Forelimb muscle (tissue), 1 donor: ENCODE results near the gene DPF3. TPM values are rescaled to one million over a fixed set of nuclear protein-coding genes. Genes with fewer than 3 reads are reported as not detected.

Source experiments
- DNase-seq: peaks from one replicate; pipeline ENCODE4 v3.0.0-alpha.2; 2013; ENCODE audit warnings: low read depth
- polyA plus RNA-seq: library from polyadenylated mRNA; unstranded; fragments of 120-200 nt; gene quantifications from one replicate; pipeline ENCODE4 v1.2.1, GENCODE V29; 2013; ENCODE audit not compliant: insufficient read length

The DPF3 gene
- polyA plus RNA-seq, 1 donor: 4.6 TPM

GRCh38 chr14:72600551-72601330, 293.2 kb downstream of the DPF3 start:
- DNase-seq: no peak

GRCh38 chr14:72599579-72600470, 294.1 kb downstream of the DPF3 start:
- no peak for DNase-seq

GRCh38 chr14:72598306-72598705, 295.6 kb downstream of the DPF3 start:
- DNase-seq: no peak

GRCh38 chr14:72597252-72598233, 296.4 kb downstream of the DPF3 start:
- DNase-seq: no peak

- DNase-seq: no peak
Measured at GRCh38 chr14:72595152-72595862, 298.6 kb downstream of the DPF3 start.

- no peak for DNase-seq
Measured at GRCh38 chr14:72594099-72594901, 299.6 kb downstream of the DPF3 start.

GRCh38 chr14:72591391-72591790, 302.5 kb downstream of the DPF3 start:
- no peak for DNase-seq

- DNase-seq: no peak
Measured at GRCh38 chr14:72590577-72590976, 303.3 kb downstream of the DPF3 start.

GRCh38 chr14:72589652-72590051, 304.2 kb downstream of the DPF3 start:
- DNase-seq: no peak

GRCh38 chr14:72588521-72588920, 305.4 kb downstream of the DPF3 start:
- no peak for DNase-seq

GRCh38 chr14:72583316-72584272, 310.3 kb downstream of the DPF3 start:
- no peak for DNase-seq

- DNase-seq: no peak
Measured at GRCh38 chr14:72582582-72582981, 311.3 kb downstream of the DPF3 start.

- DNase-seq: no peak
Measured at GRCh38 chr14:72578514-72578913, 315.4 kb downstream of the DPF3 start.

- no peak for DNase-seq
Measured at GRCh38 chr14:72577521-72577920, 316.4 kb downstream of the DPF3 start.

- no peak for DNase-seq
Measured at GRCh38 chr14:72576258-72576657, 317.6 kb downstream of the DPF3 start.

- DNase-seq: no peak
Measured at GRCh38 chr14:72574715-72575114, 319.2 kb downstream of the DPF3 start.

- DNase-seq: no peak
Measured at GRCh38 chr14:72573725-72574417, 320.0 kb downstream of the DPF3 start.
